Thoracic aorta (tissue), 2 donors: ENCODE data around the gene NPAS3. TPM values are rescaled to one million over a fixed set of nuclear protein-coding genes. Genes with fewer than 3 reads are reported as not detected.

ENCODE experiments used
- ATAC-seq: fragments of 150-250 bp; one replicate; pipeline ENCODE4 v1.8.0; 2017; ENCODE audit warnings: low read depth; ENCODE audit not compliant: insufficient number of reproducible peaks, low FRiP score
- DNase-seq: peaks from one replicate; pipeline ENCODE4 v3.0.0-alpha.2; 2020; ENCODE audit warnings: low spot score
- H3K27ac ChIP-seq, 2 donors: fragments of 200-600 bp; sonication (generic); 1 replicate in 1 of 2; 2 replicates in 1 of 2; pipeline ENCODE4 v1.5.1; 2016; ENCODE audit warnings: mild to moderate bottlenecking in 2 of 2, moderate library complexity in 2 of 2
- H3K27me3 ChIP-seq: fragments of 200-600 bp; sonication (generic); replicated peaks from 2 replicates; pipeline ENCODE4 v1.6.0; 2016; ENCODE audit warnings: mild to moderate bottlenecking; ENCODE audit not compliant: insufficient read depth
- H3K36me3 ChIP-seq: fragments of 200-600 bp; sonication (generic); one replicate; pipeline ENCODE4 v1.5.1; 2016
- H3K4me1 ChIP-seq, 2 donors: fragments of 200-600 bp; sonication (generic); 1 replicate in 1 of 2; 2 replicates in 1 of 2; pipeline versions ENCODE4 v1.5.1 to v1.6.0; 2016; ENCODE audit warnings: low read depth in 2 of 2, mild to moderate bottlenecking in 1 of 2; ENCODE audit not compliant: control insufficient read depth in 1 of 2
- H3K4me3 ChIP-seq: fragments of 200-600 bp; sonication (generic); 2 replicates; pipeline ENCODE4 v1.5.1; 2016; ENCODE audit warnings: mild to moderate bottlenecking
- H3K9me3 ChIP-seq: fragments of 200-600 bp; sonication (generic); 2 replicates; pipeline ENCODE4 v1.5.1; 2016
- total RNA-seq, 2 donors: library from RNA; depleted of rRNA; stranded (reverse); fragments of >200 nt; gene quantifications; one replicate each; pipeline versions ENCODE4 v1.1.0 to v1.2.3, GENCODE V29; 2016
- TF ChIP-seq, protein P1 (sequence below): fragments of 200-600 bp; sonication (generic); IDR thresholded peaks from one replicate; pipeline ENCODE4 v1.5.1; 2019; ENCODE audit warnings: antibody characterized with exemption

The NPAS3 gene
- total RNA-seq, 2 donors from 2014 or later, result 1.1 TPM; not detected in 1

DNA sequence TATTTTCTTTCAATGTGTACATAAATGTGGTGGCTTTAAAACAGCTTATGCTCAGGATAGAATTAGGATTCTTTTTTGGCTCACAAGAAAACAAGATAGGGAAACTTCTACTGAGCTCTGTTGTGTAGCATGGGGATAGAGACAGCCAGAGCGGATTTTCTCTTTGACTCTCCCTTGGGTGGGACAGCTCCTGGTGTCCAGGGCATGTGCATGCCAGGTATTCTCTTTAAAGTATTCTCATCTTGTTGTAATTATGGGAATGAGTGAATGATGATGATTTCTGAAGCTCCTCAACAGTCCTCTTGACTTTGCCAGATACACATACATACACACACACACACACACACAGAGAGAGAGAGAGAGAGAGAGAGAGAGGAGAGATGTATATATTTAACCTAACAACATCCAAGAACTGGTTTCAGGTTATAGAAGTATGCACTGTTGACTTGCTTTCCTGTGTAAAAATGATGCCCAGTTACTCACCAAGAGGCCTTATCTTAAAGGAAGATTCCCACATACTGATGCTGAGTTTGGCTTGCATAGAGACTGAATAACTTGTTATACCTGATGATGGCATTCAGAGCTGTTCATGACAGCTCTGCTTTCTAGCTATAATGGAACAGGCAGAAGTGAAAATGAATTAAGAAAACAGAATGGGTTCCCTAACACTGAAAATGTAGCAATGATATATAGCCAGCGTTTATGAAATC, 624.7 kb downstream of the NPAS3 start:
- Histone ChIP-seq H3K4me3 (no peak overlapping the region), H3K27ac (no peak overlapping the region), H3K27me3 (no peaks in the 10 kb centered on the region), H3K36me3 (no peaks in the 10 kb centered on the region), H3K9me3 (no peaks in the 10 kb centered on the region), H3K4me1 (no peaks in the 10 kb centered on the region)
- no peak for DNase-seq
- ATAC-seq, result no peak
- TF ChIP-seq, protein P1, sequence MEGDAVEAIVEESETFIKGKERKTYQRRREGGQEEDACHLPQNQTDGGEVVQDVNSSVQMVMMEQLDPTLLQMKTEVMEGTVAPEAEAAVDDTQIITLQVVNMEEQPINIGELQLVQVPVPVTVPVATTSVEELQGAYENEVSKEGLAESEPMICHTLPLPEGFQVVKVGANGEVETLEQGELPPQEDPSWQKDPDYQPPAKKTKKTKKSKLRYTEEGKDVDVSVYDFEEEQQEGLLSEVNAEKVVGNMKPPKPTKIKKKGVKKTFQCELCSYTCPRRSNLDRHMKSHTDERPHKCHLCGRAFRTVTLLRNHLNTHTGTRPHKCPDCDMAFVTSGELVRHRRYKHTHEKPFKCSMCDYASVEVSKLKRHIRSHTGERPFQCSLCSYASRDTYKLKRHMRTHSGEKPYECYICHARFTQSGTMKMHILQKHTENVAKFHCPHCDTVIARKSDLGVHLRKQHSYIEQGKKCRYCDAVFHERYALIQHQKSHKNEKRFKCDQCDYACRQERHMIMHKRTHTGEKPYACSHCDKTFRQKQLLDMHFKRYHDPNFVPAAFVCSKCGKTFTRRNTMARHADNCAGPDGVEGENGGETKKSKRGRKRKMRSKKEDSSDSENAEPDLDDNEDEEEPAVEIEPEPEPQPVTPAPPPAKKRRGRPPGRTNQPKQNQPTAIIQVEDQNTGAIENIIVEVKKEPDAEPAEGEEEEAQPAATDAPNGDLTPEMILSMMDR, result no peak

DNA sequence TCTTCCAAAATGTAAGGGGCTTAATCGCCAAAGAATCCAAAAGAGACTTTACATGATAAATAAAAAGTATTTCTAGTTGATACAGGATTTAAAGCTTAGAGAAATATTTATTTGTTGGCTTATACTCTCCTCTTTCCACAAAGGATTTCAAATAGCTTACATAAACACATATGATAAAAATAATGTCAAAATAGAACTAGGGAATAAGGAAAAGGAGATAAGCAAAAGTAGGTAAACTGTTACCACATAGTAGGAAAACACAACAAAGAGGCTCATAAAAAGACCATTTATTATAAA, 625.2 kb downstream of the NPAS3 start:
- no peak overlapping the region for H3K27ac ChIP-seq
- H3K27me3 ChIP-seq, result no peaks in the 10 kb centered on the region
- DNase-seq (no peak), ATAC-seq (no peak)
- H3K36me3 ChIP-seq, result no peaks in the 10 kb centered on the region
- no peak overlapping the region for H3K4me3 ChIP-seq
- H3K9me3 ChIP-seq, result no peaks in the 10 kb centered on the region
- TF ChIP-seq, protein P1, result no peak
- no peaks in the 10 kb centered on the region for H3K4me1 ChIP-seq

- no peak for ATAC-seq
- no peak overlapping the region for H3K4me3 ChIP-seq
- no peak overlapping the region for H3K27ac ChIP-seq
- H3K27me3 ChIP-seq, result no peaks in the 10 kb centered on the region
- DNase-seq, result no peak
- H3K36me3 ChIP-seq, result no peaks in the 10 kb centered on the region
- H3K4me1 ChIP-seq, result no peaks in the 10 kb centered on the region
- no peaks in the 10 kb centered on the region for H3K9me3 ChIP-seq
- TF ChIP-seq, protein P1, result no peak
These were observed 626.3 kb downstream of the NPAS3 start for GRCh38 chr14:33564774-33565630.

DNA sequence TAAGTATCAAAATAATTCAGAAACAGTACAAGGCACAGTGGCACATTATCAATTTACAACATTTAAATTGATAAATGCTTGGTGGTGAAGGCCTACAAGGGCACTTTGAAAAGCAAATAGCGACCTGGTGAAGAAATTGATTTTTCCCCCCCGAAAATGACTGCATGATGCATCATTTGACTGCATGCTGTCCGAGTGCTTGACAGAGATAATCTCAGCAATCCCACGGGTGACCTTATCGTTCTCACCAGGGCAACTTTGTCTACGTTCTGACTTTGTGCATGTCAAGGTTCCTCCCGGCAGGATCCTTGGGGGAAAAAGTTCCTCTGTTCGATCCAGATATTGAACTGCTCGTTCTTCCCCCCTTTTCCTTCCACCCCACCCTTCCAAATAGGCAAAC, 627.4 kb downstream of the NPAS3 start:
- Histone ChIP-seq H3K27ac (no peak overlapping the region), H3K27me3 (no peaks in the 10 kb centered on the region), H3K36me3 (no peaks in the 10 kb centered on the region), H3K4me1 (no peaks in the 10 kb centered on the region), H3K4me3 (no peak overlapping the region), H3K9me3 (no peaks in the 10 kb centered on the region)
- ATAC-seq, result no peak
- TF ChIP-seq, protein P1, result no peak
- no peak for DNase-seq

DNA sequence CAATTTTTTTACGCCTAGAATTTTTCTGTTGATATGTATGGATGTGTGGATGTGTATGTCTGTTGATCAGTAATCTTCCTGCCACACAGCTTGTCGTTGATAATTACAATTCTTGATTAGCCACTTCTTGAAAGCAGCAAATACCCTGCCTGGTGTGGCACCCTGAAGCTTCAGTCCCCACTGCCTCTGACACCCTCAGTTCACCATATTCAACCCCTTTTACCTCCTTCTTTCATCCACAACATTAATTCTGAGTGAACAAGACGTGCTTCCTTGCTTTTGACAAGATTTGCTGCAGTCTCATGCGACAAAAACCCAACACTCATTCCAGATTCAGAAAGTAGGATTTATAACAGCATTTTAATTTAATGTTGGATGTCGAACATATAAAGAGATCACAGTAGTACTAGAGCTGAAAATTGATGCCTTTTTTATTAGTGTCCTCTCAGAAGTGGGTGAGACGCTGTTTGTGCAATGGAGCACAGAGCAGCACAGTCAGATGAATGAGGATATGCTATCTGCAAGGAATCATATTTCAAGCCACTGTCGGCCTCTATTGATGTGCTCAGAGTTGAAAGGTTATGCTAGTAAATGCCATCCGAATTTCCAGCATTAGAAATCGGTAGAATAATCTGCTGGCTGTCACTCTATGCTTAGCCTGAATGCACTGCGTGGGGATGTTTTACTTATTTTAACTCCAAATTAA, 628.5 kb downstream of the NPAS3 start:
- Histone ChIP-seq H3K36me3 (no peaks in the 10 kb centered on the region), H3K4me1 (no peaks in the 10 kb centered on the region), H3K27ac (no peak overlapping the region), H3K4me3 (no peak overlapping the region), H3K27me3 (no peaks in the 10 kb centered on the region), H3K9me3 (no peaks in the 10 kb centered on the region)
- TF ChIP-seq, protein P1, result no peak
- DNase-seq (no peak), ATAC-seq (no peak)
